Lower lobe of right lung (tissue), 2 donors: ENCODE measurements around the gene ERMP1. TPM values are rescaled to one million over a fixed set of nuclear protein-coding genes. Genes with fewer than 3 reads are reported as not detected.

Experiments
- ATAC-seq, 2 donors: fragments of 200-7000 bp; cut with Tn5 transposase; one replicate each; pipeline ENCODE4 v1.9.1; 2020 to 2022; ENCODE audit warnings: mild to moderate bottlenecking in 2 of 2, moderate library complexity in 2 of 2
- DNase-seq: peaks from one replicate; pipeline ENCODE4 v3.0.0-alpha.2; 2020
- H3K27ac ChIP-seq: fragments of 200-600 bp; one replicate; pipeline ENCODE4 v1.8.0; 2022
- H3K27me3 ChIP-seq: fragments of 200-600 bp; one replicate; pipeline ENCODE4 v1.8.0; 2022; ENCODE audit warnings: low read depth
- H3K36me3 ChIP-seq: fragments of 200-600 bp; one replicate; pipeline ENCODE4 v1.8.0; 2022; ENCODE audit warnings: mild to moderate bottlenecking
- H3K4me1 ChIP-seq: fragments of 200-600 bp; one replicate; pipeline ENCODE4 v1.8.0; 2022
- H3K4me3 ChIP-seq: fragments of 200-600 bp; one replicate; pipeline ENCODE4 v1.8.0; 2022; ENCODE audit warnings: mild to moderate bottlenecking
- H3K9me3 ChIP-seq: fragments of 200-600 bp; one replicate; pipeline ENCODE4 v1.8.0; 2022
- CTCF ChIP-seq: fragments of 200-600 bp; IDR thresholded peaks from one replicate; pipeline ENCODE4 v1.8.0; 2022; ENCODE audit warnings: antibody characterized with exemption, mild to moderate bottlenecking
- intact Hi-C: fragments of 100-400 bp; cut with DNase I; formaldehyde crosslinking; loops from one replicate; pipeline ENCODE4 v1.11.0; 2022
- total RNA-seq: library from RNA; stranded (reverse); fragmentation: NEBNext Ultra II Directional; extraction: Animal tissue kit (Norgen Biotek cat#: 25700); gene quantifications from one replicate; pipeline ENCODE4 v1.2.1, GENCODE V29; 2021
- donor health status: DM: no; HTN: yes; CAD: no; lungs with severe emphysema.

The ERMP1 gene
- total RNA-seq, 1 donor from 2014 or later, result 26.2 TPM

GRCh38 chr9:5834214-5834613 is 1.3 kb upstream of the ERMP1 start:
- Histone ChIP-seq H3K4me1 (peaks cover 20% of the 10 kb centered on the region), H3K36me3 (peaks cover 6% of the 10 kb centered on the region)

GRCh38 chr9:5832071-5832537 is 813 bp downstream of the ERMP1 start:
- intact Hi-C loops, result no loop called here

More at GRCh38 chr9:5834214-5834613, 1.3 kb upstream of the ERMP1 start:
- TF ChIP-seq CTCF, result no peak
- DNase-seq (no peak), ATAC-seq (no peak)
- H3K9me3 ChIP-seq, result no peaks in the 10 kb centered on the region
- H3K4me3 ChIP-seq, result no peak overlapping the region
- intact Hi-C loops, result no loop called here
- H3K27me3 ChIP-seq, result no peaks in the 10 kb centered on the region
- no peak overlapping the region for H3K27ac ChIP-seq

GRCh38 chr9:5825895-5826622 is 6.9 kb downstream of the ERMP1 start:
- no peak overlapping the region for H3K4me3 ChIP-seq
- H3K27ac ChIP-seq, result no peak overlapping the region

More at GRCh38 chr9:5832071-5832537, 813 bp downstream of the ERMP1 start:
- no peaks in the 10 kb centered on the region for H3K27me3 ChIP-seq
- peaks cover 15% of the 10 kb centered on the region for H3K36me3 ChIP-seq
- peak overlapping the region; percentile 77 for H3K27ac ChIP-seq
- DNase-seq, result no peak
- no peaks in the 10 kb centered on the region for H3K9me3 ChIP-seq
- peak overlapping the region; percentile 91 for H3K4me3 ChIP-seq
- peaks cover 20% of the 10 kb centered on the region for H3K4me1 ChIP-seq
- ATAC-seq, result no peak
- no peak for TF ChIP-seq CTCF

GRCh38 chr9:5825223-5825622 is 7.7 kb downstream of the ERMP1 start:
- H3K4me3 ChIP-seq, result no peak overlapping the region
- H3K9me3 ChIP-seq, result no peaks in the 10 kb centered on the region
- DNase-seq (no peak), ATAC-seq (no peak)
- no peak overlapping the region for H3K27ac ChIP-seq
- H3K27me3 ChIP-seq, result no peaks in the 10 kb centered on the region
- H3K4me1 ChIP-seq, result no peaks in the 10 kb centered on the region
- peaks cover 63% of the 10 kb centered on the region for H3K36me3 ChIP-seq
- intact Hi-C loops, result no loop called here
- TF ChIP-seq CTCF, result no peak

More at GRCh38 chr9:5825895-5826622, 6.9 kb downstream of the ERMP1 start:
- ATAC-seq (no peak), DNase-seq (no peak)
- intact Hi-C loops, result no loop called here
- H3K9me3 ChIP-seq, result no peaks in the 10 kb centered on the region
- peaks cover under 1% of the 10 kb centered on the region for H3K4me1 ChIP-seq
- peaks cover 66% of the 10 kb centered on the region for H3K36me3 ChIP-seq
- TF ChIP-seq CTCF, result no peak
- no peaks in the 10 kb centered on the region for H3K27me3 ChIP-seq

- H3K4me1 ChIP-seq, result no peaks in the 10 kb centered on the region
- ATAC-seq (no peak), DNase-seq (no peak)
- intact Hi-C loops, result no loop called here
- peaks cover 42% of the 10 kb centered on the region for H3K36me3 ChIP-seq
- no peak overlapping the region for H3K27ac ChIP-seq
- H3K27me3 ChIP-seq, result no peaks in the 10 kb centered on the region
- H3K9me3 ChIP-seq, result no peaks in the 10 kb centered on the region
- TF ChIP-seq CTCF, result no peak
- no peak overlapping the region for H3K4me3 ChIP-seq
Observed at GRCh38 chr9:5820425-5820824, 12.5 kb downstream of the ERMP1 start.
